Measurements from ENCODE around the gene OR8A1. TPM values are rescaled to one million over a fixed set of nuclear protein-coding genes. Genes with fewer than 3 reads are reported as not detected.
A peak's percentile ranks its signal among the peaks of the same experiment; 100 is the strongest.
"Not testable (repeated sequence)": the region's sequence is repeated elsewhere in the genome, so short reads cannot be mapped to it uniquely, and the experiment has no call there.

Gene OR8A1
- total RNA-seq, 2 experiments from 2014 or later = not detected

- Mint-ChIP-seq H3K27me3 (peaks cover 3% of the 10 kb centered on the region), H3K27ac (no peak overlapping the region), H3K9me3 (no peaks in the 10 kb centered on the region), H3K4me1 (no peaks in the 10 kb centered on the region), H3K4me3 (no peak overlapping the region), H3K36me3 (no peaks in the 10 kb centered on the region)
- DNase-seq = no peak
Measured at GRCh38 chr11:124581817-124582216, 12.0 kb downstream of the OR8A1 start.

- H3K27me3 Mint-ChIP-seq = peaks cover 10% of the 10 kb centered on the region
- no peaks in the 10 kb centered on the region for H3K36me3 Mint-ChIP-seq
- H3K4me1 Mint-ChIP-seq = no peaks in the 10 kb centered on the region
- no peaks in the 10 kb centered on the region for H3K9me3 Mint-ChIP-seq
- no peak for DNase-seq
- H3K4me3 Mint-ChIP-seq = no peak overlapping the region
- no peak overlapping the region for H3K27ac Mint-ChIP-seq
Measured at GRCh38 chr11:124582565-124582964, 12.8 kb downstream of the OR8A1 start.

DNA sequence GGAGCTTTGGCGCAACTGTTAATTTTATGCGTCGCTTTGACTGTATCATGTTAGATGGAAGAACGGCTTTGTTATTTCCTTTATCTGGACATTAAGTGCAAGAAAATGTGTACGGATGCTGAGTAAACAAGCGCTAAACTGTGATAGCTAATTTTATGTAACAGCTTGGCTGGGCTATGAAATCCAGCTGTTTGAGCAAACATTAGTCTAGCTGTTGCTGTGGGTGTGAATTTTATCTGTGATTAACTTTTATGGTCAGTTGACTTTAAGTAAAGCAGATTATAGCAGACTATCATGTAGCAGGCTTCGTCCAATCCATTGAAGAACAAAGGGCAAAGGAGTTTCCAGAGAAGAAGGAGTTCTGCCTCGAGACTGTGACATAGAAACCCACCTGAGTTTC, 14.0 kb downstream of the OR8A1 start:
- Mint-ChIP-seq H3K36me3 (no peaks in the 10 kb centered on the region), H3K27me3 (peaks cover 16% of the 10 kb centered on the region), H3K27ac (no peak overlapping the region), H3K4me1 (no peaks in the 10 kb centered on the region), H3K9me3 (no peaks in the 10 kb centered on the region), H3K4me3 (no peak overlapping the region)
- no peak for DNase-seq

- H3K27ac Mint-ChIP-seq = no peak overlapping the region
- no peaks in the 10 kb centered on the region for H3K4me1 Mint-ChIP-seq
- DNase-seq = no peak
- H3K36me3 Mint-ChIP-seq = no peaks in the 10 kb centered on the region
- H3K4me3 Mint-ChIP-seq = no peak overlapping the region
- H3K27me3 Mint-ChIP-seq = peaks cover 17% of the 10 kb centered on the region
- H3K9me3 Mint-ChIP-seq = no peaks in the 10 kb centered on the region
Measured at GRCh38 chr11:124584681-124585372, 15.0 kb downstream of the OR8A1 start.

- Mint-ChIP-seq H3K4me1 (no peaks in the 10 kb centered on the region), H3K27me3 (peaks cover 20% of the 10 kb centered on the region), H3K27ac (no peak overlapping the region), H3K36me3 (no peaks in the 10 kb centered on the region), H3K4me3 (no peak overlapping the region), H3K9me3 (no peaks in the 10 kb centered on the region)
- peak; percentile 34 for DNase-seq
Measured at GRCh38 chr11:124586238-124586860, 16.6 kb downstream of the OR8A1 start.

DNA sequence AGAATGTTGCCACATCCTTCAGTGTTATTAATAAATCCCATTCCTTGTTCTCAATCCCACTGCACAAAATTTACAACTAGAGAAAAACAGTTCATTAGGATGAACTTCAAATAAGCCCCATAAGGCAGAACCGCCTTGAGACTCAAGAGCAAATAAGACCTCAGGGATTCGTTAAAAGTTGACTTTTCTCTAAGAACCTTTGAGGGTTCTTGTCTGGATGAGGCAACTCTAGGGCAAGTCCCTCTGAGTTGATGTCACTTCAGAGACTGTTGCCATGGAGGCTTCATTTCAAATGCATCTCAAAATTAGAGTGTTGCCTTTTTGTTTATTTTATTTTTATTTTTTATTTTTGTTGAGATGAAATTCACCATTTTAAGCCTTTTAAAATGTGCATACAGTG, 21.6 kb downstream of the OR8A1 start:
- peaks cover 28% of the 10 kb centered on the region for H3K27me3 Mint-ChIP-seq
- no peaks in the 10 kb centered on the region for H3K9me3 Mint-ChIP-seq
- H3K36me3 Mint-ChIP-seq = no peaks in the 10 kb centered on the region
- no peaks in the 10 kb centered on the region for H3K4me1 Mint-ChIP-seq
- no peak overlapping the region for H3K27ac Mint-ChIP-seq
- H3K4me3 Mint-ChIP-seq = no peak overlapping the region
- no peak for DNase-seq

DNA sequence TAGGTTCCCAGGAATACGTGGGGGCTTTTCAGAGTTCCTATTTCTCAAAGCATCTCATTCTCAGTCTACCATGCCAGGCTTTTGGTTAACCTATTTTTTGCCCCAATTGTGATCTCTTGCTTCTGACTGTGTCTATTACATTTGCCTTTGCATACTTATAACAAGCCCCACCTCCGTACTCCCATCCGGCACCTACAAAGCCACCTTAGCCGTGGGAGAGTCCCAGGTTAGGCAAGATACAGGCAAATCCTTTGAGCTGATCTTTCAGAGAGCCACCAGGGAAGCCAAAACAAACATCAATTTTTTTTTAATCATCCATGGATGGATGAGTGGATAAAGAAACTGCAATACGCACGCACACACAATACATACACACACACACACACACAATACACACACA, 22.8 kb downstream of the OR8A1 start:
- no peaks in the 10 kb centered on the region for H3K4me1 Mint-ChIP-seq
- no peak overlapping the region for H3K4me3 Mint-ChIP-seq
- no peaks in the 10 kb centered on the region for H3K36me3 Mint-ChIP-seq
- no peak for DNase-seq
- H3K27me3 Mint-ChIP-seq = peaks cover 32% of the 10 kb centered on the region
- no peak overlapping the region for H3K27ac Mint-ChIP-seq
- no peaks in the 10 kb centered on the region for H3K9me3 Mint-ChIP-seq

GRCh38 chr11:124595302-124595701, 25.5 kb downstream of the OR8A1 start:
- peaks cover 22% of the 10 kb centered on the region for H3K27me3 Mint-ChIP-seq
- no peaks in the 10 kb centered on the region for H3K36me3 Mint-ChIP-seq
- no peaks in the 10 kb centered on the region for H3K9me3 Mint-ChIP-seq
- H3K4me3 Mint-ChIP-seq = no peak overlapping the region
- no peaks in the 10 kb centered on the region for H3K4me1 Mint-ChIP-seq
- no peak overlapping the region for H3K27ac Mint-ChIP-seq
- no peak for DNase-seq

DNA sequence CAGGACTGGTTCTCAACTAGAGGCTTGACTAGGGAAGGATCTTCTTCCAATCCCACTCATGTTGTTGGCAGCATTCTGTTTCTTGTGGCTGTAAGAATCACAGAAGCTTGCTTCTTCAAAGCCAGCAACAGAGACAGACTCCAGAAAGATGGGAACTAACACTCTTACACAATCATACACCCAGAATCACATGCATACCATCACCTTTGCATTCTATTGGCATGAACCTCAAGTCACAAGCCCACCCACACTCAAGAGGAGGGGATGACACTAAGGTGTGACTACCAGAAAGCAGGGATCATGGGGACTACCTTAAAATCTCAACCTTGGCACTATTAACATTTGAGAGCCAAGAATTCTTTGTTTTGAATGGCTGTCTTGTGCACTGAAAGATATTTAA, 27.8 kb downstream of the OR8A1 start:
- no peaks in the 10 kb centered on the region for H3K36me3 Mint-ChIP-seq
- no peak overlapping the region for H3K27ac Mint-ChIP-seq
- no peaks in the 10 kb centered on the region for H3K9me3 Mint-ChIP-seq
- no peak overlapping the region for H3K4me3 Mint-ChIP-seq
- H3K4me1 Mint-ChIP-seq = no peaks in the 10 kb centered on the region
- H3K27me3 Mint-ChIP-seq = peaks cover 26% of the 10 kb centered on the region
- DNase-seq = no peak

- H3K9me3 Mint-ChIP-seq = no peaks in the 10 kb centered on the region
- H3K27ac Mint-ChIP-seq = no peak overlapping the region
- peaks cover 18% of the 10 kb centered on the region for H3K27me3 Mint-ChIP-seq
- H3K4me1 Mint-ChIP-seq = no peaks in the 10 kb centered on the region
- DNase-seq = no peak
- no peak overlapping the region for H3K4me3 Mint-ChIP-seq
- no peaks in the 10 kb centered on the region for H3K36me3 Mint-ChIP-seq
Measured at GRCh38 chr11:124600621-124601320, 31.0 kb downstream of the OR8A1 start.

- Mint-ChIP-seq H3K27ac (no peak overlapping the region), H3K9me3 (no peaks in the 10 kb centered on the region), H3K27me3 (peaks cover 7% of the 10 kb centered on the region), H3K4me3 (no peak overlapping the region), H3K4me1 (no peaks in the 10 kb centered on the region), H3K36me3 (no peaks in the 10 kb centered on the region)
- no peak for DNase-seq
Measured at GRCh38 chr11:124602193-124602592, 32.4 kb downstream of the OR8A1 start.

- DNase-seq, H3K27ac Mint-ChIP-seq, H3K4me3 Mint-ChIP-seq, H3K27me3 Mint-ChIP-seq, H3K4me1 Mint-ChIP-seq, H3K9me3 Mint-ChIP-seq, H3K36me3 Mint-ChIP-seq: not testable (repeated sequence)
Measured at GRCh38 chr11:124602723-124603122, 32.9 kb downstream of the OR8A1 start.

GRCh38 chr11:124605719-124606118, 35.9 kb downstream of the OR8A1 start:
- no peak overlapping the region for H3K4me3 Mint-ChIP-seq
- no peaks in the 10 kb centered on the region for H3K4me1 Mint-ChIP-seq
- H3K9me3 Mint-ChIP-seq = no peaks in the 10 kb centered on the region
- H3K27ac Mint-ChIP-seq = no peak overlapping the region
- no peaks in the 10 kb centered on the region for H3K36me3 Mint-ChIP-seq
- DNase-seq = no peak
- H3K27me3 Mint-ChIP-seq = peaks cover 3% of the 10 kb centered on the region

DNA sequence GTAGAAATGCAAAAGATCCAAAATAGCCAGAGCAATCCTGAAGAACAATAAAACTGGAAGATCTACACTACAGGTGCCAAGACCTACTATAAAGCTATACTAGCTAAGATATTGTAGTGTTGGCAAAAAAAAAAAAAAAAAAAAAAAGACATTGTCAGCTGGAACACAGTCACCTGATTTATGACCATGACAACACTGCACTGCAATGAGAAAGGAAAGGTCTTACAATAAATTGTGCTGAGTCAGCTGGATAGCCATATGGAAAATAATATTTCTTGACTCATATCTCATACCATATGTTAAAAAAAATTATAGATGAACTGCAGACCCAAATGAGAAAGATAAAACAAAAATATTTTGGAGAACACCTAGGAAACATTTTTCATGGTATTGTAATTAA, 38.4 kb downstream of the OR8A1 start:
- no peak overlapping the region for H3K4me3 Mint-ChIP-seq
- H3K9me3 Mint-ChIP-seq = no peaks in the 10 kb centered on the region
- H3K27ac Mint-ChIP-seq = no peak overlapping the region
- H3K4me1 Mint-ChIP-seq = peaks cover 11% of the 10 kb centered on the region
- no peaks in the 10 kb centered on the region for H3K36me3 Mint-ChIP-seq
- no peak for DNase-seq
- H3K27me3 Mint-ChIP-seq = no peaks in the 10 kb centered on the region

- no peaks in the 10 kb centered on the region for H3K9me3 Mint-ChIP-seq
- peaks cover 11% of the 10 kb centered on the region for H3K4me1 Mint-ChIP-seq
- no peak overlapping the region for H3K27ac Mint-ChIP-seq
- no peaks in the 10 kb centered on the region for H3K36me3 Mint-ChIP-seq
- DNase-seq = no peak
- no peak overlapping the region for H3K4me3 Mint-ChIP-seq
- no peaks in the 10 kb centered on the region for H3K27me3 Mint-ChIP-seq
Measured at GRCh38 chr11:124610295-124610694, 40.5 kb downstream of the OR8A1 start.

GRCh38 chr11:124611064-124611463, 41.3 kb downstream of the OR8A1 start, which contains the start of gene PANX3:
TSS of gene PANX3 (plus strand) at chr11:124611428. CDS start at chr11:124611557, 129 bp downstream.
- Mint-ChIP-seq H3K27ac (peak within 1 kb of the TSS; percentile 61), H3K9me3 (no peaks in the 10 kb centered on the region), H3K4me3 (no peak within 1 kb of the TSS), H3K4me1 (peaks cover 11% of the 10 kb centered on the region), H3K27me3 (no peaks in the 10 kb centered on the region), H3K36me3 (no peaks in the 10 kb centered on the region)
- DNase-seq = no peak
